HEK293 (cell line): ENCODE results near the gene CCL16.

Experiments
- CTCF ChIP-seq: fragments of 450-650 bp; formaldehyde crosslinking; IDR thresholded peaks from 2 replicates; pipeline ENCODE4 v1.5.1; 2016; ENCODE audit warnings: missing biosample characterization, missing genetic modification characterization
- ZEB2 ChIP-seq: fragments of 450-650 bp; formaldehyde crosslinking; IDR thresholded peaks from 2 replicates; pipeline ENCODE4 v1.5.1; 2016; ENCODE audit warnings: missing biosample characterization, missing genetic modification characterization

GRCh38 chr17:35968520-35969054, 12.7 kb downstream of the CCL16 start:
- no peak for TF ChIP-seq CTCF (tag by site-specific recombination)
- TF ChIP-seq ZEB2 (tag by site-specific recombination), result no peak
